IMR-90 (cell line): ENCODE results near the gene ZG16B. TPM values are rescaled to one million over a fixed set of nuclear protein-coding genes. Genes with fewer than 3 reads are reported as not detected.

Experiments used
- ATAC-seq: fragments of 200-7000 bp; cut with Tn5 transposase; 2 replicates; pipeline ENCODE4 v1.9.1; 2020; ENCODE audit warnings: low read depth, mild to moderate bottlenecking, moderate library complexity
- BruUV-seq: library from RNA; stranded (reverse); fragments of 400-500 nt; replicated peaks from 2 replicates; lab custom pipeline; 2021; lab: Mats Ljungman, UMichigan
- CTCF ChIA-PET: fragments of 300-600 bp; formaldehyde crosslinking; extraction: SDS; loops from one replicate; lab custom pipeline; 2021; ENCODE audit warnings: antibody characterized with exemption; lab: Yijun Ruan, JAX
- POLR2A ChIA-PET: fragments of 300-600 bp; sonication (Branson Sonifier 250); formaldehyde crosslinking; loops from one replicate; lab custom pipeline; 2022; ENCODE audit warnings: antibody characterized with exemption; ENCODE audit not compliant: unreplicated experiment; lab: Charles Lee
- DNase-seq: peaks from one replicate; pipeline ENCODE4 v3.0.0; 2013
- H2AFZ ChIP-seq: replicated peaks from 2 replicates; pipeline ENCODE3; 2013; ENCODE audit warnings: low read length, mild to moderate bottlenecking; ENCODE audit not compliant: poor library complexity
- H2AK5ac ChIP-seq: 2 replicates; pipeline ENCODE4 v1.6.1; 2013; ENCODE audit warnings: low read depth, low read length, inconsistent platforms
- H2AK9ac ChIP-seq: replicated peaks from 2 replicates; pipeline ENCODE3; 2013; ENCODE audit warnings: mild to moderate bottlenecking, low read depth, low read length, moderate library complexity; ENCODE audit not compliant: poor library complexity
- H2BK120ac ChIP-seq: 2 replicates; pipeline ENCODE4 v1.6.1; 2013; ENCODE audit warnings: low read depth, low read length, inconsistent platforms
- H2BK15ac ChIP-seq: 3 replicates; pipeline ENCODE4 v1.6.1; 2013; ENCODE audit warnings: low read depth, low read length, inconsistent platforms
- H2BK20ac ChIP-seq: 2 replicates; pipeline ENCODE4 v1.6.1; 2013; ENCODE audit warnings: low read depth, mild to moderate bottlenecking, inconsistent platforms, low read length, moderate library complexity
- H2BK5ac ChIP-seq: 2 replicates; pipeline ENCODE4 v1.6.1; 2013; ENCODE audit warnings: mild to moderate bottlenecking, low read depth, low read length, inconsistent platforms; ENCODE audit not compliant: poor library complexity, severe bottlenecking
- H3K14ac ChIP-seq: replicated peaks from 2 replicates; pipeline ENCODE4 v1.6.1; 2013; ENCODE audit warnings: low read depth, low read length, inconsistent platforms
- H3K18ac ChIP-seq: 2 replicates; pipeline ENCODE4 v1.6.1; 2013; ENCODE audit warnings: low read depth, low read length, control low read depth
- H3K23ac ChIP-seq: 2 replicates; pipeline ENCODE4 v1.6.1; 2013; ENCODE audit warnings: low read depth, low read length, inconsistent platforms
- H3K27ac ChIP-seq: 2 replicates; pipeline ENCODE4 v1.5.1; 2013; ENCODE audit warnings: mild to moderate bottlenecking, control low read depth, low read length; ENCODE audit not compliant: insufficient read depth
- H3K27me3 ChIP-seq: 2 replicates; pipeline ENCODE4 v1.6.1; 2013; ENCODE audit warnings: low read length; ENCODE audit not compliant: control insufficient read depth, insufficient read depth
- H3K36me3 ChIP-seq: 2 replicates; pipeline ENCODE4 v1.6.1; 2013; ENCODE audit warnings: low read length, mixed read lengths; ENCODE audit not compliant: control insufficient read depth, insufficient read depth
- H3K4ac ChIP-seq: 2 replicates; pipeline ENCODE4 v1.6.1; 2013; ENCODE audit warnings: low read depth, low read length, inconsistent platforms
- H3K4me1 ChIP-seq: 2 replicates; pipeline ENCODE4 v1.6.1; 2013; ENCODE audit warnings: low read length, mixed read lengths; ENCODE audit not compliant: control insufficient read depth, insufficient read depth
- H3K4me2 ChIP-seq: 2 replicates; pipeline ENCODE4 v1.6.1; 2013; ENCODE audit warnings: low read depth, mild to moderate bottlenecking, control low read depth, low read length, moderate library complexity
- H3K4me3 ChIP-seq: 2 replicates; pipeline ENCODE4 v1.5.1; 2013; ENCODE audit warnings: low read depth, mild to moderate bottlenecking, control low read depth, low read length, moderate library complexity; ENCODE audit not compliant: insufficient read depth
- H3K56ac ChIP-seq: 2 replicates; pipeline ENCODE4 v1.6.1; 2013; ENCODE audit warnings: low read length, inconsistent platforms; ENCODE audit not compliant: insufficient read depth; ENCODE audit errors: extremely low read depth
- H3K79me1 ChIP-seq, 2 experiments: 2 replicates each; pipeline ENCODE4 v1.6.1; 2013; ENCODE audit warnings: low read length in 2 of 2, inconsistent platforms in 1 of 2, low read depth in 1 of 2
- H3K9ac ChIP-seq: 2 replicates; pipeline ENCODE4 v1.6.1; 2013; ENCODE audit warnings: low read depth, low read length, control low read depth
- H3K9me1 ChIP-seq: 2 replicates; pipeline ENCODE4 v1.6.1; 2013; ENCODE audit warnings: low read length, inconsistent platforms; ENCODE audit not compliant: insufficient read depth
- H3K9me3 ChIP-seq: 2 replicates; pipeline ENCODE4 v1.6.1; 2013; ENCODE audit warnings: low read length; ENCODE audit not compliant: control insufficient read depth, insufficient read depth
- H4K20me1 ChIP-seq: 2 replicates; pipeline ENCODE4 v1.6.1; 2013; ENCODE audit warnings: low read length, inconsistent platforms; ENCODE audit not compliant: insufficient read depth
- H4K5ac ChIP-seq: 2 replicates; pipeline ENCODE4 v1.6.1; 2013; ENCODE audit warnings: mild to moderate bottlenecking, low read depth, low read length, control low read depth
- H4K8ac ChIP-seq, 2 experiments: 2 replicates each; pipeline ENCODE4 v1.6.1; 2013; ENCODE audit warnings: low read depth in 2 of 2, low read length in 2 of 2, control low read depth in 1 of 2, inconsistent platforms in 1 of 2
- H4K91ac ChIP-seq: 2 replicates; pipeline ENCODE4 v1.6.1; 2013; ENCODE audit warnings: low read depth, low read length, inconsistent platforms; ENCODE audit not compliant: insufficient read depth
- BHLHE40 ChIP-seq: fragments of 150-350 bp; IDR thresholded peaks from 2 replicates; pipeline ENCODE4 v1.6.1; 2016; ENCODE audit warnings: mild to moderate bottlenecking, low read depth, low read length
- CTCF ChIP-seq: conservative IDR thresholded peaks from 2 replicates; pipeline ENCODE4 v1.5.1; 2012; ENCODE audit warnings: mild to moderate bottlenecking, low read depth, low read length, improper control_type of control experiment
- NFE2L2 ChIP-seq: fragments of 150-350 bp; IDR thresholded peaks from 2 replicates; pipeline ENCODE4 v1.6.1; 2016; ENCODE audit warnings: low read depth, mild to moderate bottlenecking, low read length
- RCOR1 ChIP-seq: IDR thresholded peaks from 2 replicates; pipeline ENCODE4 v1.6.1; 2012; ENCODE audit warnings: mild to moderate bottlenecking, low read length, improper control_type of control experiment; ENCODE audit not compliant: insufficient replicate concordance
- RFX5 ChIP-seq: IDR thresholded peaks from 2 replicates; pipeline ENCODE4 v1.8.0; 2012; ENCODE audit warnings: low read depth, mild to moderate bottlenecking, low read length, moderate library complexity
- WGBS, 2 experiments: methylation state at CpG; one replicate each; pipeline versions ENCODE4 v1.1.5 to v1.1.7; 2013; ENCODE audit warnings: missing lambda C conversion rate in 2 of 2; ENCODE audit not compliant: insufficient read length in 1 of 2; ENCODE audit errors: extremely low coverage in 2 of 2; 5-methylcytosine and 5-hydroxymethylcytosine counted together
- dilution Hi-C: fragments of 300-500 bp; cut with HindIII; formaldehyde crosslinking; loops from one replicate; pipeline ENCODE4 v1.14.3; 2018; ENCODE audit warnings: low sequenced_read_pairs; ENCODE audit not compliant: unreplicated experiment
- in situ Hi-C: fragments of 300-500 bp; cut with MboI; formaldehyde crosslinking; loops from 3 replicates; pipeline ENCODE4 v1.14.3; 2019; ENCODE audit warnings: low sequenced_read_pairs, inconsistent platforms, mixed read lengths
- intact Hi-C: fragments of 100-400 bp; cut with micrococcal nuclease; formaldehyde crosslinking; loops from 2 replicates; pipeline ENCODE4 v1.10.0; 2022
- polyA plus RNA-seq, 3 experiments: library from polyadenylated mRNA; depleted of rRNA; stranded (reverse); fragments of >200 nt; gene quantifications; 2 replicates each; pipeline ENCODE4 v1.2.3, GENCODE V29; 2012; ENCODE audit warnings: low replicate concordance in 1 of 3
- total RNA-seq: library from RNA; depleted of rRNA; stranded (reverse); fragments of >200 nt; gene quantifications from 2 replicates; pipeline ENCODE4 v1.2.3, GENCODE V29; 2012

ZG16B gene
- total and polyA plus RNA-seq, 2 of the 4 experiments (the other 2 are of a cell fraction), result 0.54 to 0.65 TPM

GRCh38 chr16:2845116-2845515 is 15.0 kb downstream of the ZG16B start:
- POLR2A ChIA-PET, result no interaction called here
- BruUV-seq, result no TSS peak
- no peak overlapping the region for H4K91ac ChIP-seq
- H2BK20ac ChIP-seq, result no peak overlapping the region
- no peak overlapping the region for H3K23ac ChIP-seq
- no peaks in the 10 kb centered on the region for H3K36me3 ChIP-seq
- no peak for DNase-seq
- H4K20me1 ChIP-seq, result peaks cover 4% of the 10 kb centered on the region; the same call in 1 of the 2 replicates
- H3K18ac ChIP-seq, result no peak overlapping the region
- no peak overlapping the region for H2AK5ac ChIP-seq
- no peaks in the 10 kb centered on the region for H3K9me3 ChIP-seq
- H2BK5ac ChIP-seq, result no peak overlapping the region
- H2BK15ac ChIP-seq, result no peak overlapping the region
- no peak overlapping the region for H4K8ac ChIP-seq
- WGBS, 2 experiments, result no CpG with 5 or more reads among the region's 5 CpGs
- H3K79me1 ChIP-seq, result no peaks in the 10 kb centered on the region
- no peak overlapping the region for H3K56ac ChIP-seq
- CTCF ChIA-PET, result interaction anchor here (3.1 kb wide), 1 partner anchor 23 kb away, joined by 14 read pairs; no protein-coding TSS in a partner anchor
- no peak overlapping the region for H3K9ac ChIP-seq
- H3K4ac ChIP-seq, result no peak overlapping the region
- H4K5ac ChIP-seq, result no peak overlapping the region
- no peak for TF ChIP-seq RFX5
- no peak for TF ChIP-seq RCOR1
- no peak for TF ChIP-seq BHLHE40
- TF ChIP-seq CTCF, result no peak
- TF ChIP-seq NFE2L2, result no peak
- H3K9me1 ChIP-seq, result peaks cover 6% of the 10 kb centered on the region
- H3K14ac ChIP-seq, result no peak overlapping the region
- no peak overlapping the region for H2BK120ac ChIP-seq
- no peak overlapping the region for H2AK9ac ChIP-seq
- peaks cover 4% of the 10 kb centered on the region for H3K4me1 ChIP-seq
- H3K4me2 ChIP-seq, result no peak overlapping the region
- no peak overlapping the region for H3K27ac ChIP-seq
- no peak for ATAC-seq
- in situ Hi-C loops (no loop called here), intact Hi-C loops (no loop called here), dilution Hi-C loops (no loop called here)
- peaks cover 9% of the 10 kb centered on the region for H3K27me3 ChIP-seq
- H3K4me3 ChIP-seq, result no peak overlapping the region
- no peak overlapping the region for H2AFZ ChIP-seq
